H1 (cell line): Measurements from ENCODE around the gene CEP44. TPM values are rescaled to one million over a fixed set of nuclear protein-coding genes. Genes with fewer than 3 reads are reported as not detected.

Source experiments
- CTCF ChIA-PET: fragments of 300-600 bp; sonication (Branson Sonifier 250); formaldehyde crosslinking; loops from one replicate; lab custom pipeline; 2021; ENCODE audit not compliant: partially characterized antibody; lab: Charles Lee
- POLR2A ChIA-PET: fragments of 300-600 bp; sonication (Branson Sonifier 250); formaldehyde crosslinking; loops from one replicate; lab custom pipeline; 2021; ENCODE audit warnings: inconsistent platforms; ENCODE audit not compliant: partially characterized antibody; lab: Charles Lee
- DNase-seq, 2 experiments: peaks; one replicate each; pipeline versions ENCODE4 v3.0.0 to v3.0.0-alpha.2; 2010 to 2022; ENCODE audit warnings: low spot score in 2 of 2, low read depth in 1 of 2, mixed read lengths in 1 of 2
- FAIRE-seq: peaks from 2 replicates; lab custom pipeline; 2011; peaks lifted over from hg19 to GRCh38; lab: Jason Lieb, UNC
- H2AFZ ChIP-seq: 2 replicates; pipeline ENCODE4 v1.8.1; 2012; ENCODE audit warnings: low read length, inconsistent platforms
- H2AK5ac ChIP-seq: 2 replicates; pipeline ENCODE4 v1.6.1; 2013; ENCODE audit warnings: low read depth, low read length
- H2BK120ac ChIP-seq: replicated peaks from 2 replicates; pipeline ENCODE3; 2013; ENCODE audit warnings: low read depth, low read length, inconsistent platforms
- H2BK12ac ChIP-seq: 2 replicates; pipeline ENCODE4 v1.6.1; 2013; ENCODE audit warnings: low read depth, low read length
- H2BK15ac ChIP-seq: 2 replicates; pipeline ENCODE4 v1.6.1; 2013; ENCODE audit warnings: low read length
- H2BK20ac ChIP-seq: 2 replicates; pipeline ENCODE4 v1.6.1; 2013; ENCODE audit warnings: low read length
- H2BK5ac ChIP-seq: 2 replicates; pipeline ENCODE4 v1.6.1; 2013; ENCODE audit warnings: low read depth, low read length
- H3K14ac ChIP-seq: 2 replicates; pipeline ENCODE4 v1.6.1; 2013; ENCODE audit warnings: inconsistent platforms; ENCODE audit not compliant: insufficient read length
- H3K18ac ChIP-seq: 2 replicates; pipeline ENCODE4 v1.6.1; 2013; ENCODE audit warnings: low read length; ENCODE audit errors: extremely low read depth
- H3K23ac ChIP-seq: 2 replicates; pipeline ENCODE4 v1.6.1; 2013; ENCODE audit warnings: inconsistent platforms; ENCODE audit not compliant: insufficient read length
- H3K23me2 ChIP-seq: 2 replicates; pipeline ENCODE4 v1.6.1; 2013; ENCODE audit warnings: low read depth, low read length
- H3K27ac ChIP-seq: 2 replicates; pipeline ENCODE4 v1.6.1; 2011; ENCODE audit warnings: low read depth, low read length, inconsistent platforms
- H3K27me3 ChIP-seq, 4 experiments: replicated peaks in 1 of 4; 1 replicate in 1 of 4; 2 replicates in 3 of 4; pipeline versions ENCODE4 v1.6.1 to v1.8.1; 2011 to 2013; ENCODE audit warnings: low read length in 3 of 4, mild to moderate bottlenecking in 3 of 4, inconsistent platforms in 2 of 4, mixed read lengths in 2 of 4, moderate library complexity in 1 of 4; ENCODE audit not compliant: control insufficient read depth in 3 of 4, insufficient read depth in 3 of 4; ENCODE audit errors: extremely low read depth in 1 of 4
- H3K36me3 ChIP-seq, 4 experiments: 2 replicates each; pipeline versions ENCODE4 v1.6.1 to v1.8.1; 2011 to 2013; ENCODE audit warnings: mild to moderate bottlenecking in 4 of 4, low read length in 3 of 4, moderate library complexity in 2 of 4, control low read depth in 1 of 4, inconsistent platforms in 1 of 4; ENCODE audit not compliant: insufficient read depth in 4 of 4, control insufficient read depth in 2 of 4
- H3K4ac ChIP-seq: replicated peaks from 2 replicates; pipeline ENCODE3; 2013; ENCODE audit warnings: low read length, low read depth, mixed read lengths, inconsistent platforms; ENCODE audit not compliant: insufficient read length
- H3K4me1 ChIP-seq, 4 experiments: replicated peaks in 1 of 4; 1 replicate in 1 of 4; 2 replicates in 3 of 4; pipeline versions ENCODE4 v1.6.1 to v1.8.1; 2011 to 2013; ENCODE audit warnings: low read length in 3 of 4, inconsistent platforms in 2 of 4, mixed read lengths in 1 of 4; ENCODE audit not compliant: insufficient read depth in 4 of 4, control insufficient read depth in 3 of 4
- H3K4me2 ChIP-seq, 2 experiments: 2 replicates each; pipeline versions ENCODE4 v1.6.1 to v1.8.1; 2011 to 2013; ENCODE audit warnings: low read depth in 2 of 2, low read length in 2 of 2, control low read depth in 1 of 2, inconsistent platforms in 1 of 2, mild to moderate bottlenecking in 1 of 2; ENCODE audit not compliant: insufficient read depth in 1 of 2
- H3K4me3 ChIP-seq, 4 experiments: fragments of 200-600, 300-600 bp in 1 of 4; sonication (generic), shearing (Covaris generic), sonication (Bioruptor Twin) in 1 of 4; 2 replicates each; pipeline versions ENCODE4 v1.5.1 to v1.8.1; 2011 to 2016; ENCODE audit warnings: low read length in 4 of 4, low read depth in 3 of 4, control low read depth in 2 of 4, inconsistent platforms in 2 of 4, mild to moderate bottlenecking in 2 of 4, mixed read lengths in 1 of 4, moderate library complexity in 1 of 4; ENCODE audit not compliant: insufficient read depth in 2 of 4; ENCODE audit errors: extremely low read depth in 1 of 4
- H3K56ac ChIP-seq: replicated peaks from 2 replicates; pipeline ENCODE3; 2013; ENCODE audit warnings: low read depth, mild to moderate bottlenecking, mixed read lengths, low read length, inconsistent platforms; ENCODE audit not compliant: insufficient read length
- H3K79me1 ChIP-seq: 2 replicates; pipeline ENCODE4 v1.6.1; 2013; ENCODE audit warnings: low read depth, low read length, control low read depth
- H3K79me2 ChIP-seq, 2 experiments: 2 replicates each; pipeline versions ENCODE4 v1.6.1 to v1.8.1; 2012 to 2013; ENCODE audit warnings: low read length in 2 of 2, mild to moderate bottlenecking in 2 of 2, inconsistent platforms in 1 of 2; ENCODE audit not compliant: insufficient read depth in 2 of 2, control insufficient read depth in 1 of 2
- H3K9ac ChIP-seq, 4 experiments: replicated peaks in 1 of 4; 1 replicate in 1 of 4; 2 replicates in 3 of 4; pipeline versions ENCODE4 v1.6.1 to v1.8.1; 2011 to 2013; ENCODE audit warnings: low read depth in 3 of 4, low read length in 3 of 4, control low read depth in 2 of 4, mild to moderate bottlenecking in 2 of 4, moderate library complexity in 2 of 4, inconsistent platforms in 1 of 4; ENCODE audit errors: extremely low read depth in 1 of 4
- H3K9me3 ChIP-seq, 2 experiments: 2 replicates each; pipeline versions ENCODE4 v1.6.1 to v1.8.1; 2012 to 2013; ENCODE audit warnings: mild to moderate bottlenecking in 2 of 2, moderate library complexity in 2 of 2, control low read depth in 1 of 2, inconsistent platforms in 1 of 2, low read depth in 1 of 2, low read length in 1 of 2, mixed read lengths in 1 of 2; ENCODE audit not compliant: insufficient read depth in 2 of 2
- H4K20me1 ChIP-seq, 2 experiments: replicated peaks in 1 of 2; 2 replicates each; pipeline versions ENCODE3 to v1.8.1; 2011 to 2013; ENCODE audit warnings: inconsistent platforms in 2 of 2, low read length in 2 of 2, mild to moderate bottlenecking in 1 of 2; ENCODE audit not compliant: insufficient read depth in 2 of 2, control insufficient read depth in 1 of 2
- H4K5ac ChIP-seq: 2 replicates; pipeline ENCODE4 v1.6.1; 2013; ENCODE audit warnings: low read length, low read depth, mixed read lengths, inconsistent platforms; ENCODE audit not compliant: insufficient read length
- H4K8ac ChIP-seq: 2 replicates; pipeline ENCODE4 v1.8.0; 2013; ENCODE audit warnings: mild to moderate bottlenecking, moderate library complexity, low read length, inconsistent platforms; ENCODE audit not compliant: insufficient read depth; ENCODE audit errors: extremely low read depth
- H4K91ac ChIP-seq: replicated peaks from 2 replicates; pipeline ENCODE3; 2013; ENCODE audit warnings: low read length, mixed read lengths, inconsistent platforms; ENCODE audit not compliant: insufficient read length
- EZH2 ChIP-seq: fragments of 200-600 bp; sonication (generic); IDR thresholded peaks from 2 replicates; pipeline ENCODE4 v1.7.1; 2012; ENCODE audit warnings: low read depth, mild to moderate bottlenecking, moderate library complexity, low read length, inconsistent platforms; ENCODE audit not compliant: severe bottlenecking
- KDM1A ChIP-seq: fragments of 200-600, 300-600 bp; sonication (generic); IDR thresholded peaks from 2 replicates; pipeline ENCODE4 v1.7.1; 2016; ENCODE audit warnings: mild to moderate bottlenecking, low read length, borderline replicate concordance
- POLR2AphosphoS5 ChIP-seq: IDR thresholded peaks from 2 replicates; pipeline ENCODE4 v1.6.1; 2011; ENCODE audit warnings: low read depth, low read length
- RNF2 ChIP-seq: fragments of 200-900, 300-1000 bp; sonication (generic); IDR thresholded peaks from 2 replicates; pipeline ENCODE4 v1.7.1; 2016; ENCODE audit warnings: borderline replicate concordance, low read depth, mild to moderate bottlenecking, antibody characterized with exemption, low read length; ENCODE audit not compliant: poor library complexity, severe bottlenecking; ENCODE audit errors: missing control alignments
- SP1 ChIP-seq: IDR thresholded peaks from 2 replicates; pipeline ENCODE4 v1.6.1; 2011; ENCODE audit warnings: low read depth, low read length
- SP4 ChIP-seq: IDR thresholded peaks from 2 replicates; pipeline ENCODE4 v1.6.1; 2012; ENCODE audit warnings: low read length, inconsistent platforms
- TBP ChIP-seq: IDR thresholded peaks from 2 replicates; pipeline ENCODE4 v1.6.1; 2011; ENCODE audit warnings: low read depth, low read length, improper control_type of control experiment
- WGBS, 2 experiments: shearing (Covaris generic) in 1 of 2; methylation state at CpG; one replicate each; pipeline versions ENCODE4 v1.1.6 to v1.1.7; 2013 to 2015; ENCODE audit warnings: low lambda C conversion rate in 2 of 2, mixed read lengths in 2 of 2, inconsistent platforms in 1 of 2, low coverage in 1 of 2, missing lambda C conversion rate in 1 of 2; ENCODE audit not compliant: insufficient replicate concordance in 2 of 2, insufficient coverage in 1 of 2, insufficient read length in 1 of 2; ENCODE audit errors: extremely low coverage in 1 of 2, missing lambda C conversion rate in 1 of 2; 5-methylcytosine and 5-hydroxymethylcytosine counted together
- polyA plus RNA-seq, 7 experiments: library from polyadenylated mRNA; depleted of rRNA in 3 of 7; stranded (reverse) in 5 of 7; unstranded in 2 of 7; fragments of >200 nt in 5 of 7; fragments of 200-250 nt in 2 of 7; gene quantifications; 1 replicate in 5 of 7; 2 replicates in 1 of 7; 4 replicates in 1 of 7; pipeline versions ENCODE4 v1.2.1 to v1.2.3, GENCODE V29; 2011 to 2013; ENCODE audit warnings: missing spikeins in 2 of 7, mixed read lengths in 2 of 7
- total RNA-seq: library from RNA; stranded (reverse); fragmentation: NEBNext Ultra II Directional; extraction: Animal tissue kit (Norgen Biotek cat#: 25700); gene quantifications from 2 replicates; pipeline ENCODE4 v1.2.1, GENCODE V29; 2021
- TF ChIP-seq, protein P1 (sequence below), 3 experiments: IDR thresholded peaks; 1 replicate in 2 of 3; 2 replicates in 1 of 3; pipeline versions ENCODE4 v1.5.1 to v1.6.1; 2011; ENCODE audit warnings: low read length in 3 of 3, mild to moderate bottlenecking in 3 of 3, inconsistent platforms in 2 of 3, low read depth in 1 of 3, moderate library complexity in 1 of 3; ENCODE audit not compliant: insufficient read depth in 1 of 3; ENCODE audit errors: control extremely low read depth in 1 of 3
- TF ChIP-seq, protein P2 (sequence below): IDR thresholded peaks from 2 replicates; pipeline ENCODE4 v1.6.1; 2011; ENCODE audit warnings: low read length, improper control_type of control experiment
- TF ChIP-seq, protein P3 (sequence below): IDR thresholded peaks from 2 replicates; pipeline ENCODE4 v1.6.1; 2011; ENCODE audit warnings: low read depth, mild to moderate bottlenecking, low read length; ENCODE audit not compliant: insufficient read depth

Gene CEP44
- total and polyA plus RNA-seq, 2 of the 8 experiments (the other 6 are each of a cell fraction or from before 2014, with no cell fraction given), result 3.4 to 17.1 TPM

DNA sequence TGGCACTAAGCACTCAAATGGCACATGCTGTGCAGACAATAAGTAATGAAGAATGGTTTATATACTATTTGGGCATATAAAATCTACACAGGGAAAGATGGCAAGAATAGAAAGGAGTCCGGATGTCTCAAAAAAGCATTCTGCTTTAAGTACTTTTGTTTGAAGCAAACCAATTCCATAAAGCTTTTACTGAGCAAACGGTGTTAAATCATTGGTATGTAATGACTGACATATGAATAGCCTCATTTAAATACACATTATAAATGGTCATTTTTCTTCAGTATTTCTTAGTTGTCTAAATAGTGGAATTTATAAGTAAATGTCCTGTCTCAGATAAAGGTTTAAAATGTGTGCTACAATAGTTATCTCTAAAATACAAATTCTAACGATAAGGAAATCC is 6.3 kb upstream of the CEP44 start:
- Histone ChIP-seq H4K5ac (no peak overlapping the region), H3K79me2 (no peaks in the 10 kb centered on the region; a peak in 1 of 4 replicates), H2BK20ac (no peak overlapping the region), H3K4me2 (no peak overlapping the region), H3K9ac (no peak overlapping the region), H3K27ac (no peak overlapping the region), H3K27me3 (no peaks in the 10 kb centered on the region), H2AFZ (no peak overlapping the region), H3K56ac (no peak overlapping the region), H3K23me2 (no peaks in the 10 kb centered on the region), H3K14ac (no peak overlapping the region), H4K20me1 (no peaks in the 10 kb centered on the region), H3K4me1 (no peaks in the 10 kb centered on the region), H2AK5ac (no peak overlapping the region), H3K36me3 (no peaks in the 10 kb centered on the region), H4K8ac (no peak overlapping the region), H3K4ac (no peak overlapping the region), H2BK120ac (no peak overlapping the region), H2BK15ac (no peak overlapping the region), H3K18ac (no peak overlapping the region), H2BK12ac (no peak overlapping the region), H3K23ac (no peak overlapping the region), H4K91ac (no peak overlapping the region), H3K4me3 (no peak overlapping the region), H2BK5ac (no peak overlapping the region), H3K79me1 (no peaks in the 10 kb centered on the region), H3K9me3 (no peaks in the 10 kb centered on the region)
- ChIA-PET CTCF (no interaction called here), POLR2A (no interaction called here)
- TF ChIP-seq, protein P1, sequence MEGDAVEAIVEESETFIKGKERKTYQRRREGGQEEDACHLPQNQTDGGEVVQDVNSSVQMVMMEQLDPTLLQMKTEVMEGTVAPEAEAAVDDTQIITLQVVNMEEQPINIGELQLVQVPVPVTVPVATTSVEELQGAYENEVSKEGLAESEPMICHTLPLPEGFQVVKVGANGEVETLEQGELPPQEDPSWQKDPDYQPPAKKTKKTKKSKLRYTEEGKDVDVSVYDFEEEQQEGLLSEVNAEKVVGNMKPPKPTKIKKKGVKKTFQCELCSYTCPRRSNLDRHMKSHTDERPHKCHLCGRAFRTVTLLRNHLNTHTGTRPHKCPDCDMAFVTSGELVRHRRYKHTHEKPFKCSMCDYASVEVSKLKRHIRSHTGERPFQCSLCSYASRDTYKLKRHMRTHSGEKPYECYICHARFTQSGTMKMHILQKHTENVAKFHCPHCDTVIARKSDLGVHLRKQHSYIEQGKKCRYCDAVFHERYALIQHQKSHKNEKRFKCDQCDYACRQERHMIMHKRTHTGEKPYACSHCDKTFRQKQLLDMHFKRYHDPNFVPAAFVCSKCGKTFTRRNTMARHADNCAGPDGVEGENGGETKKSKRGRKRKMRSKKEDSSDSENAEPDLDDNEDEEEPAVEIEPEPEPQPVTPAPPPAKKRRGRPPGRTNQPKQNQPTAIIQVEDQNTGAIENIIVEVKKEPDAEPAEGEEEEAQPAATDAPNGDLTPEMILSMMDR (IDR thresholded peaks at IDR 0.05; ENCODE audit: control extremely low read depth in 1 of 3, insufficient read depth in 1 of 3, low read depth in 1 of 3, low read length in 3 of 3), result no peak
- TF ChIP-seq POLR2AphosphoS5, result no peak
- no peak for TF ChIP-seq KDM1A
- TF ChIP-seq, protein P2, sequence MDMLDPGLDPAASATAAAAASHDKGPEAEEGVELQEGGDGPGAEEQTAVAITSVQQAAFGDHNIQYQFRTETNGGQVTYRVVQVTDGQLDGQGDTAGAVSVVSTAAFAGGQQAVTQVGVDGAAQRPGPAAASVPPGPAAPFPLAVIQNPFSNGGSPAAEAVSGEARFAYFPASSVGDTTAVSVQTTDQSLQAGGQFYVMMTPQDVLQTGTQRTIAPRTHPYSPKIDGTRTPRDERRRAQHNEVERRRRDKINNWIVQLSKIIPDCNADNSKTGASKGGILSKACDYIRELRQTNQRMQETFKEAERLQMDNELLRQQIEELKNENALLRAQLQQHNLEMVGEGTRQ, result no peak
- TF ChIP-seq RNF2, result no peak
- TF ChIP-seq SP1, result no peak
- no peak for TF ChIP-seq EZH2
- no peak for TF ChIP-seq TBP
- TF ChIP-seq, protein P3, sequence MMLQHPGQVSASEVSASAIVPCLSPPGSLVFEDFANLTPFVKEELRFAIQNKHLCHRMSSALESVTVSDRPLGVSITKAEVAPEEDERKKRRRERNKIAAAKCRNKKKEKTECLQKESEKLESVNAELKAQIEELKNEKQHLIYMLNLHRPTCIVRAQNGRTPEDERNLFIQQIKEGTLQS, result no peak
- no peak for TF ChIP-seq SP4
- 90% methylated on average over 3 of the region's 3 CpGs; no CpG with 5 or more reads in 1 of the 2 experiments for WGBS, 2 experiments
- FAIRE-seq, result no peak
- DNase-seq, result no peak
